OCI-LY7 (cell line): ENCODE results near the gene CPEB1.

Source experiments
- CTCF ChIP-seq: fragments of 200-600 bp; sonication (generic); conservative IDR thresholded peaks from 2 replicates; pipeline ENCODE4 v1.5.1; 2014; ENCODE audit warnings: mild to moderate bottlenecking, antibody characterized with exemption, low read length, moderate library complexity, mixed read lengths
- EZH2phosphoT487 ChIP-seq: fragments of 200-600 bp; sonication (generic); IDR thresholded peaks from 2 replicates; pipeline ENCODE4 v1.6.1; 2018; ENCODE audit warnings: low read depth, borderline replicate concordance, mild to moderate bottlenecking, mixed run types, antibody characterized with exemption, low read length, moderate library complexity, mixed read lengths

GRCh38 chr15:82624008-82624407, 23.2 kb downstream of the CPEB1 start:
- TF ChIP-seq EZH2phosphoT487 (no peak), CTCF (no peak)
